HepG2 (cell line): ENCODE results near the gene OR2AK2. TPM values are rescaled to one million over a fixed set of nuclear protein-coding genes. Genes with fewer than 3 reads are reported as not detected.

Experiments used
- ATAC-seq: fragments of 200-7000 bp; cut with Tn5 transposase; 3 replicates; pipeline ENCODE4 v1.9.1; 2020; ENCODE audit warnings: mild to moderate bottlenecking, moderate library complexity
- BruUV-seq: library from RNA; stranded (reverse); fragments of 400-500 nt; replicated peaks from 2 replicates; lab custom pipeline; 2021; lab: Mats Ljungman, UMichigan
- CTCF ChIA-PET: fragments of 300-600 bp; formaldehyde crosslinking; extraction: SDS; loops from one replicate; lab custom pipeline; 2021; ENCODE audit warnings: low total read pairs, inconsistent platforms, low intra/inter-chr PET ratio; lab: Yijun Ruan, JAX
- POLR2A ChIA-PET: fragments of 350-600 bp; sonication (Branson Sonifier 250); formaldehyde crosslinking; loops from one replicate; lab custom pipeline; 2020; ENCODE audit warnings: antibody characterized with exemption, inconsistent platforms; lab: Yijun Ruan, JAX
- DNase-seq: peaks from one replicate; pipeline ENCODE4 v3.0.0-alpha.2; 2015; ENCODE audit warnings: low spot score
- FAIRE-seq: peaks from 3 replicates; lab custom pipeline; 2011; peaks lifted over from hg19 to GRCh38; lab: Jason Lieb, UNC
- H2AFZ ChIP-seq: one replicate; pipeline ENCODE4 v1.6.1; 2011; ENCODE audit warnings: low read length, inconsistent platforms
- H3K27ac ChIP-seq: fragments of 300-600 bp; 3 replicates; pipeline ENCODE4 v1.8.0; 2011; ENCODE audit warnings: mixed run types, mild to moderate bottlenecking, mixed read lengths, low read length, inconsistent platforms; ENCODE audit not compliant: insufficient read depth; ENCODE audit errors: extremely low read length
- H3K27me3 ChIP-seq, 2 experiments: fragments of 200-600 bp in 1 of 2; 2 replicates in 1 of 2; 3 replicates in 1 of 2; pipeline versions ENCODE4 v1.6.0 to v1.8.0; 2011; ENCODE audit warnings: low read length in 2 of 2, mild to moderate bottlenecking in 2 of 2, moderate library complexity in 2 of 2, inconsistent platforms in 1 of 2; ENCODE audit not compliant: insufficient read depth in 2 of 2, control insufficient read depth in 1 of 2
- H3K36me3 ChIP-seq, 2 experiments: fragments of 200-600 bp in 1 of 2; replicated peaks in 1 of 2; 2 replicates in 1 of 2; 3 replicates in 1 of 2; pipeline versions ENCODE4 v1.5.1 to v1.8.0; 2011; ENCODE audit warnings: low read length in 2 of 2, inconsistent platforms in 1 of 2; ENCODE audit not compliant: insufficient read depth in 2 of 2, control insufficient read depth in 1 of 2
- H3K4me1 ChIP-seq: 2 replicates; pipeline ENCODE4 v1.5.1; 2012; ENCODE audit warnings: low read length, inconsistent platforms; ENCODE audit not compliant: insufficient read depth
- H3K4me2 ChIP-seq: 2 replicates; pipeline ENCODE4 v1.6.0; 2011; ENCODE audit warnings: low read depth, low read length, inconsistent platforms
- H3K4me3 ChIP-seq, 3 experiments: fragments of 200-600 bp in 1 of 3; sonication (generic), shearing (Covaris generic) in 1 of 3; replicated peaks in 1 of 3; 2 replicates each; pipeline ENCODE4 v1.5.1; 2011 to 2016; ENCODE audit warnings: low read length in 3 of 3, inconsistent platforms in 2 of 3, low read depth in 2 of 3, mild to moderate bottlenecking in 2 of 3, control low read depth in 1 of 3, mixed read lengths in 1 of 3; ENCODE audit not compliant: insufficient read depth in 1 of 3
- H3K79me2 ChIP-seq: one replicate; pipeline ENCODE4 v1.6.1; 2011; ENCODE audit warnings: low read length, inconsistent platforms; ENCODE audit not compliant: insufficient read depth
- H3K9ac ChIP-seq: 2 replicates; pipeline ENCODE4 v1.6.0; 2011; ENCODE audit warnings: mild to moderate bottlenecking, low read depth, low read length, inconsistent platforms; ENCODE audit not compliant: insufficient read depth
- H3K9me3 ChIP-seq: 2 replicates; pipeline ENCODE4 v1.5.1; 2012; ENCODE audit warnings: mild to moderate bottlenecking, low read length
- H4K20me1 ChIP-seq: 2 replicates; pipeline ENCODE4 v1.6.0; 2011; ENCODE audit warnings: inconsistent platforms, mild to moderate bottlenecking, low read length, moderate library complexity; ENCODE audit not compliant: insufficient read depth
- AHR ChIP-seq: IDR thresholded peaks from 2 replicates; pipeline ENCODE4 v1.6.1; 2018; ENCODE audit warnings: missing genetic modification reagents, missing compliant biosample characterization
- ATF7-NPFF ChIP-seq: sonication (generic); formaldehyde crosslinking; IDR thresholded peaks from 2 replicates; pipeline ENCODE4 v1.8.1; 2023; ENCODE audit warnings: mild to moderate bottlenecking, low read depth, missing genetic modification reagents, moderate library complexity
- HMG20B ChIP-seq: conservative IDR thresholded peaks from 2 replicates; pipeline ENCODE4 v1.6.1; 2016; ENCODE audit warnings: missing genetic modification reagents, missing compliant biosample characterization
- HMGA1 ChIP-seq: sonication (generic); formaldehyde crosslinking; conservative IDR thresholded peaks from 2 replicates; pipeline ENCODE4 v1.4.0; 2020; ENCODE audit warnings: missing genetic modification reagents
- HNRNPK ChIP-seq: fragments of 200-400 bp; formaldehyde crosslinking; IDR thresholded peaks from 2 replicates; pipeline ENCODE4 v1.6.1; 2018; ENCODE audit warnings: low read length, low read depth, moderate library complexity, mild to moderate bottlenecking; ENCODE audit not compliant: poor library complexity, severe bottlenecking
- JARID2 ChIP-seq: sonication (generic); formaldehyde crosslinking; IDR thresholded peaks from 2 replicates; pipeline ENCODE4 v1.8.1; 2023; ENCODE audit warnings: missing genetic modification reagents, inconsistent platforms; ENCODE audit not compliant: insufficient replicate concordance
- MYNN ChIP-seq: sonication (generic); formaldehyde crosslinking; IDR thresholded peaks from 2 replicates; pipeline ENCODE4 v1.4.0; 2020; ENCODE audit warnings: mild to moderate bottlenecking, low read depth, missing genetic modification reagents
- PRMT3 ChIP-seq: sonication (generic); formaldehyde crosslinking; IDR thresholded peaks from 2 replicates; pipeline ENCODE4 v1.8.1; 2022; ENCODE audit warnings: low read depth, mild to moderate bottlenecking, moderate library complexity, missing genetic modification reagents, borderline replicate concordance
- TCF7L2 ChIP-seq: IDR thresholded peaks from 2 replicates; pipeline ENCODE4 v1.6.1; 2011; ENCODE audit warnings: mild to moderate bottlenecking, low read depth, low read length, moderate library complexity
- ZFP36L2 ChIP-seq: sonication (generic); formaldehyde crosslinking; IDR thresholded peaks from 2 replicates; pipeline ENCODE4 v1.4.0; 2020; ENCODE audit warnings: missing genetic modification reagents
- ZMAT3 ChIP-seq: sonication (generic); formaldehyde crosslinking; conservative IDR thresholded peaks from 2 replicates; pipeline ENCODE4 v1.7.0; 2021; ENCODE audit warnings: missing genetic modification reagents
- ZNF138 ChIP-seq: sonication (generic); formaldehyde crosslinking; IDR thresholded peaks from 2 replicates; pipeline ENCODE4 v1.5.0; 2020; ENCODE audit warnings: mild to moderate bottlenecking, low read depth, missing genetic modification reagents
- ZNF367 ChIP-seq: sonication (generic); formaldehyde crosslinking; IDR thresholded peaks from 2 replicates; pipeline ENCODE4 v1.4.0; 2020; ENCODE audit warnings: missing genetic modification reagents, borderline replicate concordance
- ZNF546 ChIP-seq: sonication (generic); formaldehyde crosslinking; conservative IDR thresholded peaks from 2 replicates; pipeline ENCODE4 v1.8.1; 2023; ENCODE audit warnings: mild to moderate bottlenecking, missing genetic modification reagents
- WGBS: methylation state at CpG from one replicate; pipeline ENCODE4 v1.1.6; 2017; ENCODE audit warnings: low lambda C conversion rate; 5-methylcytosine and 5-hydroxymethylcytosine counted together
- in situ Hi-C: cut with HindIII; loops from 2 replicates; pipeline ENCODE4 v1.10.0; 2017; ENCODE audit warnings: low pct_unique_long_range_greater_than_20kb; ENCODE audit not compliant: extremely low pct_ligation_motif_present
- intact Hi-C: fragments of 100-400 bp; cut with micrococcal nuclease; formaldehyde crosslinking; loops from one replicate; pipeline ENCODE4 v1.10.0; 2022; ENCODE audit not compliant: unreplicated experiment
- polyA plus RNA-seq, 8 experiments: library from polyadenylated mRNA; depleted of rRNA in 3 of 8; stranded (reverse) in 7 of 8; unstranded in 1 of 8; fragments of >200 nt; fragmentation: Illumina TruSeq in 4 of 8; extraction: Trizol in 4 of 8; gene quantifications; 2 replicates each; pipeline versions ENCODE4 v1.2.1 to v1.2.3, GENCODE V29; 2011 to 2016; ENCODE audit warnings: low read depth in 4 of 8, missing spikeins in 1 of 8, mixed read lengths in 1 of 8; ENCODE audit not compliant: insufficient read depth in 1 of 8
- total RNA-seq, 5 experiments: library from RNA; depleted of rRNA; stranded (reverse); fragments of >200 nt; fragmentation: Illumina TruSeq; extraction: Trizol; gene quantifications; 2 replicates each; pipeline ENCODE4 v1.2.3, GENCODE V29; 2016; ENCODE audit warnings: low read depth in 1 of 5
- TF ChIP-seq, protein P1 (sequence below): fragments of 450-650 bp; IDR thresholded peaks from 2 replicates; pipeline ENCODE4 v1.6.1; 2016
- TF ChIP-seq, protein P2 (sequence below): sonication (generic); formaldehyde crosslinking; IDR thresholded peaks from 2 replicates; pipeline ENCODE4 v1.8.0; 2022; ENCODE audit warnings: mild to moderate bottlenecking, missing genetic modification reagents, moderate library complexity
- TF ChIP-seq, protein P3 (sequence below): sonication (generic); formaldehyde crosslinking; IDR thresholded peaks from 2 replicates; pipeline ENCODE4 v1.8.0; 2022; ENCODE audit warnings: mild to moderate bottlenecking, missing genetic modification reagents, borderline replicate concordance

The OR2AK2 gene
- total and polyA plus RNA-seq, 2 of the 13 experiments (the other 11 are each of a cell fraction or from before 2014, with no cell fraction given), result not detected

DNA sequence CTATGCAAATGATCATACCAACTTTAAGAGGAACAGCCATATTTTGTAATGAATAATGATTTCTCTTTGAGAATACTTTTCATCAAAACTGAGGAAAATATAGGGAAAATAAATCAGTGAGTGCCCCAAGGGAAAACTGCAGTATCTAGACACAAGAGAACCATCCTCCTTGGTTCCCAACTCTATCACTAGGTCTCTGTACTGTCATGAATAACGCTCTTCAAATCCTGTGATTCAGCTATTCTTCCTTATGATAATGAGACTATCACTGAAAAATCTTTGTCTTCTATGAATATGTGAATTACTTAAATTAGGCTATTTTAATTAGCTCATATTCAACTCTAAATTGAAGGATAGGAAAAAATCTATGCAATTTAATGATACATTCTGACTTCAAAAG is 50.8 kb downstream of the OR2AK2 start:
- no peak overlapping the region for H3K27ac ChIP-seq
- ATAC-seq (no peak), DNase-seq (no peak), FAIRE-seq (no peak)
- no TSS peak for BruUV-seq
- H3K4me2 ChIP-seq, result no peak overlapping the region
- 0% methylated on average over 1 of the region's 1 CpG for whole genome bisulfite sequencing
- no peaks in the 10 kb centered on the region for H3K79me2 ChIP-seq
- intact Hi-C loops (no loop called here), in situ Hi-C loops (no loop called here)
- peaks cover 84% of the 10 kb centered on the region for H3K9me3 ChIP-seq
- no peak overlapping the region for H3K4me3 ChIP-seq
- H4K20me1 ChIP-seq, result no peaks in the 10 kb centered on the region
- H2AFZ ChIP-seq, result no peak overlapping the region
- no peaks in the 10 kb centered on the region for H3K27me3 ChIP-seq
- TF ChIP-seq AHR, result no peak
- no peak for TF ChIP-seq ZMAT3 (CRISPR knock-in tag)
- no peak for TF ChIP-seq HMGA1
- TF ChIP-seq, protein P1, sequence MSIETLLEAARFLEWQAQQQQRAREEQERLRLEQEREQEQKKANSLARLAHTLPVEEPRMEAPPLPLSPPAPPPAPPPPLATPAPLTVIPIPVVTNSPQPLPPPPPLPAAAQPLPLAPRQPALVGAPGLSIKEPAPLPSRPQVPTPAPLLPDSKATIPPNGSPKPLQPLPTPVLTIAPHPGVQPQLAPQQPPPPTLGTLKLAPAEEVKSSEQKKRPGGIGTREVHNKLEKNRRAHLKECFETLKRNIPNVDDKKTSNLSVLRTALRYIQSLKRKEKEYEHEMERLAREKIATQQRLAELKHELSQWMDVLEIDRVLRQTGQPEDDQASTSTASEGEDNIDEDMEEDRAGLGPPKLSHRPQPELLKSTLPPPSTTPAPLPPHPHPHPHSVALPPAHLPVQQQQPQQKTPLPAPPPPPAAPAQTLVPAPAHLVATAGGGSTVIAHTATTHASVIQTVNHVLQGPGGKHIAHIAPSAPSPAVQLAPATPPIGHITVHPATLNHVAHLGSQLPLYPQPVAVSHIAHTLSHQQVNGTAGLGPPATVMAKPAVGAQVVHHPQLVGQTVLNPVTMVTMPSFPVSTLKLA, result no peak
- TF ChIP-seq ZNF367 (CRISPR knock-in tag), result no peak
- TF ChIP-seq, protein P2, sequence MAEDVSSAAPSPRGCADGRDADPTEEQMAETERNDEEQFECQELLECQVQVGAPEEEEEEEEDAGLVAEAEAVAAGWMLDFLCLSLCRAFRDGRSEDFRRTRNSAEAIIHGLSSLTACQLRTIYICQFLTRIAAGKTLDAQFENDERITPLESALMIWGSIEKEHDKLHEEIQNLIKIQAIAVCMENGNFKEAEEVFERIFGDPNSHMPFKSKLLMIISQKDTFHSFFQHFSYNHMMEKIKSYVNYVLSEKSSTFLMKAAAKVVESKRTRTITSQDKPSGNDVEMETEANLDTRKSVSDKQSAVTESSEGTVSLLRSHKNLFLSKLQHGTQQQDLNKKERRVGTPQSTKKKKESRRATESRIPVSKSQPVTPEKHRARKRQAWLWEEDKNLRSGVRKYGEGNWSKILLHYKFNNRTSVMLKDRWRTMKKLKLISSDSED (CRISPR knock-in tag), result no peak
- no peak for TF ChIP-seq TCF7L2
- TF ChIP-seq PRMT3 (CRISPR knock-in tag), result no peak
- TF ChIP-seq HMG20B (CRISPR knock-in tag), result no peak
- TF ChIP-seq, protein P3, sequence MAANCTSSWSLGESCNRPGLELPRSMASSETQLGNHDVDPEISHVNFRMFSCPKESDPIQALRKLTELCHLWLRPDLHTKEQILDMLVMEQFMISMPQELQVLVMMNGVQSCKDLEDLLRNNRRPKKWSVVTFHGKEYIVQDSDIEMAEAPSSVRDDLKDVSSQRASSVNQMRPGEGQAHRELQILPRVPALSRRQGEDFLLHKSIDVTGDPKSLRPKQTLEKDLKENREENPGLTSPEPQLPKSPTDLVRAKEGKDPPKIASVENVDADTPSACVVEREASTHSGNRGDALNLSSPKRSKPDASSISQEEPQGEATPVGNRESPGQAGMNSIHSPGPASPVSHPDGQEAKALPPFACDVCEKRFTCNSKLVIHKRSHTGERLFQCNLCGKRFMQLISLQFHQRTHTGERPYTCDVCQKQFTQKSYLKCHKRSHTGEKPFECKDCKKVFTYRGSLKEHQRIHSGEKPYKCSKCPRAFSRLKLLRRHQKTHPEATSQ (CRISPR knock-in tag), result no peak
- TF ChIP-seq HNRNPK, result no peak
- TF ChIP-seq JARID2 (CRISPR knock-in tag), result no peak
- TF ChIP-seq ZNF546 (CRISPR knock-in tag), result no peak
- TF ChIP-seq ATF7-NPFF (CRISPR knock-in tag), result no peak
- no peak for TF ChIP-seq MYNN (CRISPR knock-in tag)
- TF ChIP-seq ZNF138 (CRISPR knock-in tag), result no peak
- no peak for TF ChIP-seq ZFP36L2 (CRISPR knock-in tag)
- H3K4me1 ChIP-seq, result no peaks in the 10 kb centered on the region
- CTCF ChIA-PET, result no interaction called here
- POLR2A ChIA-PET, result no interaction called here
- no peaks in the 10 kb centered on the region for H3K36me3 ChIP-seq
- H3K9ac ChIP-seq, result no peak overlapping the region
